KG1 (cell line): ENCODE results near the gene KIRREL3.

Source experiments
- DNase-seq: peaks from one replicate; lab custom pipeline; 2025; lab: John Stamatoyannopoulos, UW

Gene KIRREL3

DNA sequence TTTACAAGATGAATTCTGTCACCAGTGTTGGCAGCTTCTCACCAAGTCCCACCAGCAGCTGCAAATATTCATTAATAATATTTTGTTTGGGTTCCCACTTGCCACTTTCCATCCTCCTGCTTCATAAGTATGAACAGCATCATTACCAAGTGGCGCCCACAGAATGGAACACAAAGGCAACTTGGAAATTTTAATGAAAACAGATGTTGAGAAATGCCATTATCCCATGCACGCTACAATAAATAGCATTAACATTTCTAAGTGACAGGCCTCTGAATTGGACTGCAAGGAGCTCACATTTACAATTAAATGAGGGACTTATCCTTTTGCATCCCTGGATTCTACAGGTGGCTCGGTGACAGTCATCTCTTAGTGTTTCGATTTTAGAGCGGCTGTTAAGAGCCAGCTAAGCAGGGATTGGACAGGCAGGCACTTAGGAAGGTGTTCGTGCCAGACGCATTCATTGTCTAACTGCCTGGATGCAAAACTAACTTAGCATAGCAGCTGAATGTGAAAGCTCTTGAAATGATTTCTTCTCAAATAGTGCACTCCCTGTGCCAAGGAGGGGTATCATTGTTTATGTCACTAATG is 170.3 kb downstream of the KIRREL3 start:
- no peak for DNase-seq

DNA sequence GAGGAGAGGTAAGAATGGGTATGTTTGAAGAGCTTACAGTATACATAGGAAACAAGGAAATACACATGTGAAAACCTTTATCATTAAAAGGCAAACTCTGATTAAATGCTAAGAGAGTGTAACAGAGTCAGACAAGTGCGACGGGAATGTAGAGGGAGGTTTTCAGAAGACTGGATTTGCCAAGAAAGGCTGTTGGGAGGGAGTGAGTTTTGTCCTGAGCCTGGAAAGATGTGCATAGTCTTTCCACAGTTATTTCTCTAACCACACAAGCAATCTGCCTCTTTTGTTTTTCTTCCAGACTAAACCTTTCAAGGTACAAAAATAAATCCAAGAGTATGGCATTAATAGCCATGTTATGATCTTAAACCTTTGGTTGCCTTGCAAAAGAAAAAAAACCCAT is 170.9 kb downstream of the KIRREL3 start:
- DNase-seq, result no peak

DNA sequence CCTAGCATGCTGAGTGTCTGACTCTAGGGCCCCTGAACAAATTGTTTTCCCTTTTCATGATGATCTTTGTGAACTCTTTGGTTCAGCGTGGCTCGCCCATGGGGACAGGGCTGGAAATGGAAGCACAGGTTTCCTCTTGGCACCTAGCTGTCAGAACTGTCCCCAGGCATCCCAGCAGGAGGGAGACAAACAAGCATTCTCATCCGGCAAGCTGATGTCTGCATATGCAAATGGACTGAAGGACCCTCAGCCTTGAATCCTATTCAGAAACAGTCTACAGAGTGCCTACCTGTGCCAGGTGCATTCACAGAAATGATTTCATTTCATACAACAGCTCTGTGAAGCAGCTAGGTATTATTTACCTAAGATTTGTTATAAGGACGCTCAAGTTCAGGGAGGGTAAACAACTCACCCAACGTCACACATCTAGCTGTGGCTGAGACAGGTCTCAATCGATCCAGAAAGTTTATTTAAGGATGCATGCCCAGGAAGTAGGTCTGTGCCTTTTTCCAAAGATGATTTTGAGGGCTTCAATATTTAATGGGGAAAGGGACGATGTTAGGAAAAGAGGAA is 176.4 kb downstream of the KIRREL3 start:
- no peak for DNase-seq

DNA sequence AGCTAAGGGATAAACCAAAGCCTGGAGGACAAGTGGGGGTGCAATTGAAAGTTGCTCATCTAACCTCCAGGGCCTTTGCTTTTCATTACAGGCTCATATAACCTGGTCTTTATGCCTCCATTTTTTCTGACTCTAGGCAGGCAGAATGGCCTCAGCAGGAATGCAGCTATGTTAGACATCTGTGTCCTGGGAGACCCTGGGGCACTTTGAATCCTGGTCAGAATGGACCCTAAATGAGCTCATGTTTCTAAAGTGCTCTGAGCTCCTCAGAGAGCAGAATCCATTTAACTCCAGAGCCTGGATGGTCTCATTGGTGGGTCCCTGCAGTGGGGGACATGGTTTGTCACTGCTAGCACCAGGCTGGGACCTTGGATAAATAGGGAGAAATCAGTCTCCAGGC is 177.3 kb downstream of the KIRREL3 start:
- no peak for DNase-seq

DNA sequence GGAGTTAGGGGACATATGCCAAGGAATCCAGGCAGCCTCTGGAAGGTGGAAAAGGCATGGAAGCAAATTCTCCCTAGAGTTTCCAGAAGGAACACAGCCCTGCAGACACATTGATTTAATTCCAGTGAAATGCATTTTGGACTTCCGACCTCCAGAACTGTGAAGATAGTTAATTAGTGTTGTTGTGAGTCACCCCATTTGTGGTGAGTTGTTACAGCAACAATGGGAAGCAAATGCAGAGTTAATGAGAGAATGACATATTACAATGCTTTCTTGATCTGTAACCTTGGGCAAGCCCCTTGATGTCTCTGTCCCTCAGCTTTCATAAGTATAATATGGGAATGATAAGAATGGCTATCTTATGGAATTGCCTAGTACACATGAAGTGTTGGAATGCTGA is 178.7 kb downstream of the KIRREL3 start:
- DNase-seq, result no peak

DNA sequence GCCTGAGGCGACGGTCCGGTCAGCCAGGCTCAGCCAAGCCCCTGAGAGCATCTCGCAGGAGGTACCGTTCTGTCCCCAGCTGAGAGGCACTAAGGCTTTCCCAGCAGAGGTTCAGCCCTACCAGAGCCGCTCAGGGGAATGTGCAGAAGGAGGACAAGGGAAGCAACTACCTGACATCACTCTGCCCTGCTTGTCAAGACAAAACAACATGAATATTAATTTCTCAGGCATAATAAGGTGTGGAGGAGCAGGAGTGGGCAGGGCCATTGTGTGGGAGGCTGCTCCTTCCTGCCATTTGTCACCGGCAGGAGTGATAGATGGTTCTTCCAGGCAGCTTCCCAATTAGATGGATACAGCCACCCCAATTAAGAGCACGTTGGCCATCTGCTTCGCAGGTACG is 181.4 kb downstream of the KIRREL3 start:
- DNase-seq, result no peak

DNA sequence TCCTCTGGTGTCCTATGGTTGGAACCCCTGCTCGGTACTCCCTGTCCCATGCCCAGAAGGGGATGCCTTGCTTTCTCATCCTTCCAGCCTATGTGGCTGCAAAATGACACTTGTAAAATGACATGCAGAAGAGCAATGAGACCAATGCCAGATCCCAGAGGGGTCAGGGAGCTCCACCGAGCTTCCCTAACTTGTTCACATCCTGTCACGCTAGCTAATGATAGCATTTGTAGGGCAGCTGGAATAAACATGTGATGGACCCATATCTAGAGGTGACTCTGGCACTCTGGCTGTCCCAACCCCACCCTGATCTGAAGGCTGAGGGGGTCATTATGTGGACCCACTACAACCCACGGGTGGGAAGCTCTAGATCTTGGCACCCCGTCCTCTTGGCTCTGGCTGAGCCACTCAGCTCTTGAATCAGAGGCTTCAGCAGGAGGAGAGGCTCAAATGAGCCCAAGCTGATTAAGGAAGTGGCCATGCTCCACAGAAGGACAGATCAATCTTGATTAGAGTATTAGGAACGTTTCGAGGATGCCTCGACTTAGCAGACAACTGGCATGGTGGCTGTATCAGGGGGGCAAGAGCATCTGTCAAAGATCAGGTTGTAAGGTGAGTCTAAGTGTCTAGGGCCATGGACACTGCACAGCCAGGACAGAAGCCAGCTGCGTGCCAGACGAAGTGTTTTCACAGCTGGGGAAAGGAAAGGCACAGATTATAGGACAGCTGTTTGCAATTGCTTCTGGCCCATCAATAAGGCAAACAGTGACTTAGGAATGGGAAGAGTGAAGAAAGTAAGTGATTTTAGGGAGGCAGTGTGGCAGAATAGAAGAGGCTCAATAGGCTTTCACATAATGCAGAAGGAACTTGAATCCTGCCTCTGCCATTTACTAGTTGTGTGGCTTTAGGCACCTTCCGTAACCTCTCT is 182.8 kb downstream of the KIRREL3 start:
- no peak for DNase-seq

DNA sequence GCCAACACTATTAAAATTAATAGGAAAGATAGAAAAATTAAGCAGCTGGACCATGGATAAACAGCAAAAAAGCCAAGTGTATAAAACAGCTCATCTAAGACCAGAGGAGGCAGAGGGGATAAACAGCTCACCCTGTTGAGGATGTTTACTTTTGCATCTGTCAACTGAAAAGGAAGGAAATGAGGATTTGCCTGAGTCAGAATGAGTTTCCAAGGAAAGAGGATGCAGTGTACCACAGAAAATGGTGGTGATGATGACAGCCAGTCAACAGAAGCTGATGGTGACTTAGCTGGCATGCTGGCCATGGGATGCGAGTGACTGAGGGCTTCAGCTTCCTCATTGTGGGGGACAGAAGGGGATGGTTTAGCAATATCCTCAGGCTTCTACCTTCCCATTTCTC is 183.5 kb downstream of the KIRREL3 start:
- no peak for DNase-seq

DNA sequence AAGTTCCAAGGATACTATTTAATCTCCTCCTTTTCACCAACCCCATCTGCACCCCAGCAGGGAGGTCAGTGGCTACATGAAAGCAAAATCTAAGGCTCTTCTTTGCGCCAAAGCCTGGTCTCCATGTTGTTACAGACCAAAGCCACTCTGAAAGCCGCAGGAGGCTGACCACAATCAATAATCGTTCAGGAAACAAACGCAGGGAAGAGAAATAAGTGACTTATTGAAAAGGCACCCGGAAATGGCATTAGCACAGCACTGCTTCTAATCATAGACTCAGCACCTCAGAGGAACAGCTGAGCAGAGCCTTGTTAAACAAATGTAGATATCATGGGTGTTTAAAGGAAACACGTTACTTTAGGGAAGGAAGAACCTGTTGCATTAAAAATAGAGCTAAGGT is 183.9 kb downstream of the KIRREL3 start:
- no peak for DNase-seq

DNA sequence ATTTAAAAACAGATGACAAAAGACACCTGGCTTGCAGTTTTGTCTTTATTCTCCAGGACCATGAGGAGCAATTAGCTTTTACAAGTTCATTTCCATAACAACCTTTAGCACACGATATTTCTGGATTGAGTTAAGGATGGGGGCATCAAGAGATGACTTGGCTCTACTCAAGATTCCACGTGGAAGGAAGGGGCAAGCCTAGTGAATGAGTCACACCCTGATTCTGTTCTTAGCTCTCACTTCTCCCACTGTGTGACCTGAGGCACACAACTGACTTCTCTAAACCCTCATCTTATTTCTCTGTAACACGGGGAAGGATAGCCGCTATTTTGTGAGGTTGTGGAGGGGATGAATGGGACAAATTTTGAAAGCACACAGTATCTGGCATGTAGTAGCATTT is 185.5 kb downstream of the KIRREL3 start:
- DNase-seq, result no peak

DNA sequence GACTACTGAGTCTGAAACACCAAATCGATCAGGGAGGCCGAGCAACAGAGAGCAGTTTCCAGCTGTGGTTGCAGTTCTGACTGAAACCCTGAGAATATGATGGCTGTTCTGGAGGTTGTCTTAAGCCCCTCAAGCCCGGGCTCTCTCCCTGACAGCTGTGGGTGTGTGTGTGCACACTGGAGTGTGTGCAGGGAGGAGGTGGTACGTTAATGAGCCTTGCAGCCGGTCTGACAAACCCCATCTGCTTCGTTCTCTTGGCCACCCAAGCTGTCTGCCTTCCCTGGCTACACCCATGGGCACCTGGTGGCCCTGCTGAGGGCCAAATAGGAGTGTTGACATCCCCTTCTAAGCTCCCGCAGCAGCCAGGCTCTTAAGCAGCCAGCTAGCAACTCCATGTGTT is 189.8 kb downstream of the KIRREL3 start:
- DNase-seq, result no peak

DNA sequence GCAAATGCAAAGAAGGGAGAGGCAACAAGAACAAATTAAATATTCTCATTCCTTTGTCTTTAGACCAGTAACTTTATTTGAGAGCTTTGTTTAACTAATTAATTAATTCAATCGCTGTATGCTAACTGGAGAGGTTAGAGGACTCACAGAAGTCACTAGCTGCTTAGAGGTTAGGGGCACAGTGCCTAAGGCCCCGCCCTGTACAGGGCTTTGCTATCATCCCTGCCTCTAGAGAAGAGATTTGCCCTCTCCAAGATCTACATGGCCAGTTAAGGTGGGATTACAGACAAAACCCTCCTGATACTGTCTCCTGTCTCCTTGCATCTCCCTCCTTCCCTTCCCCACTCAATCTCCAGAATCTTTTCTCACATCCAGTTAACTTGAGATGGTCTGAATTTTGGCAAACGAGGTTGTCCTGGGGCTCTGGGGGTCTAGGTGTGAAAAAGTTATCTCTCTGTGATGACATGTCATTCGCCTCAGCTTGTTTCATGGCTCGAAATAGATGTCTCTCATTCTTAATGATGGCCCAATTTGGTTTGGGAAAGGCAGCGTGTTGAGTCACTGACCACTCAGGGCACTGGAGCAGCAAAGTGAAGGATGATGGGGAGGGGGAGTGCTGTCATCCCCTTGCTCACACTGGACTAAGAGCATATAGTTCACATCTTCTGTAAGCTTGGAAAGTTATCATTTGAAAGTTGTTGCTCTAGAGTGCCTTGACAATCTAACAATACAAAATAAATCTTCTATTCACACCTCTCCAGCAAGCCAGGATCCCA is 190.9 kb downstream of the KIRREL3 start:
- DNase-seq, result no peak

DNA sequence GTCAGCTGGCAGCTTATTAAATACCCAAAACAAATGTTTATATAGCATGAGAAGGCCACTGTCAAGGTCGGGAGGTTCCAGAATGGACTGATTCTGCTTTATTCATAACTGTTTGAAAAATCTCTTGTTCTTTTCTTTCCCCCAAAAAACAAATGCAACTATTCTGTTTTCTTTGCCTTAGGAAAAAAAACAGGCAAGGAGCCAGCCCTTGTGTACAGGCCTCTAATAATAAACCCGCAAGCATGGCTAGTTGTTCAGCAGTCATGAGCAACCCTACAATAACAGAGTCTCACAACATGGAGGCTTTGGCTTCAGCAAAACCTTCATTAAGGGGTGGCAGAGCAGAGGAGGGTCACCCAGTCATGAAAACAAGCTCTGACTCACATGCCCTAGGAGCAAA is 191.7 kb downstream of the KIRREL3 start:
- DNase-seq, result no peak

DNA sequence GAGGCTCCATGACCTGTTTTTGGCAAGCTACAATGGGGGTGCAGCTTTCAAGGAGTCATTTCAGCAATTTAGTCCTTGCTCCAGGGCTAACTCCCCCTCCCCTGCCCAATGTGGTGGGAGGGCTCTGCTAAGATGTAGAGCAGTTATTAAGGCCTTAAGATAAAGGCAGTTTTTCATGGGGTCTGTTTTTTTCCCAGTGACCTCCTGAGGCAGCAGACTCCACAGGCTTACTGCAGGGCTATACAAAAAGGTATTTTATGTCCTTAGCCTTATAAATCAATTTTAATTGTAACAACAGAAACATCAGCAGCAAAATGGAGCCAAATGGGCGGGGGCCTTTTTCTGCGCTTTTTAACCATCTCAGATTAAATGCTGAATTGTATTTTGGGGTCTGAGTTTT is 192.3 kb downstream of the KIRREL3 start:
- DNase-seq, result no peak

DNA sequence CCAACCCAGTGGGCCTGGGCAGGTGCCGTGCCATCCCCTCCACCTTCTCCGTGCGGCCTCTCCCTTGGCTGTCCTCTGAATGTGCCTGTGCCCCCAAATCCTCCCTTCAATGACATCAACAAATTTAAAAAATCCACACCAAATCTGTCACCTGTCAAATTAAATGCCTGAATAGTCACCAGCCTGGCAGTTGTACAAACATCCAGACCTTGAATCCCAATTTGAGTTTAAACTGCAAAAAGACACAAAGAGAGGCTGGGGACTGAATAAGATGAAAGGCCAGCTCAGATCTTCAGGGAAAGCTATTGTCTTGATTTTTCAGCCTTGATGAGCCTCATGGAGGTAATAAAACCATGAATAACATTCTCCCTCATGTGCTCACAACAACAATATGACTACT is 194.7 kb downstream of the KIRREL3 start:
- DNase-seq, result no peak

DNA sequence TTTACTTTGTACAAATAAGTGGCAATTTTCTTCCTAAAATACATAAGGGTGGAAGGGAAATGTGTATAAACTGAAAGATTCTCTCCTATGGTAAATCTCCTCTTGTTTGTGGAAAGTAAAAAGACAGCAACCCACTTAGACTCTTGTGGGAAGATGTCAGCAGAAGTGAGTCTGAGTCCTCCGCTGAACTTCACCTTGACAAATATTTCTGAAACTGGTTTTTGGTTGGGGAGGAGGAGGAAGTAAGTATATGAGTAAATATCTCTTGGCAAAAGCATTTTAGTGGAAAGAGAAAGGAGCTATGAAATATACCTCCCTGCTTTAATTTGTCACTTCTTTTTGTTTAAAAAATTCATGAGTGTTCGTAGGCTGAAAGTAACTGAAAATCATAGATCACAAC is 196.2 kb downstream of the KIRREL3 start:
- DNase-seq, result no peak

DNA sequence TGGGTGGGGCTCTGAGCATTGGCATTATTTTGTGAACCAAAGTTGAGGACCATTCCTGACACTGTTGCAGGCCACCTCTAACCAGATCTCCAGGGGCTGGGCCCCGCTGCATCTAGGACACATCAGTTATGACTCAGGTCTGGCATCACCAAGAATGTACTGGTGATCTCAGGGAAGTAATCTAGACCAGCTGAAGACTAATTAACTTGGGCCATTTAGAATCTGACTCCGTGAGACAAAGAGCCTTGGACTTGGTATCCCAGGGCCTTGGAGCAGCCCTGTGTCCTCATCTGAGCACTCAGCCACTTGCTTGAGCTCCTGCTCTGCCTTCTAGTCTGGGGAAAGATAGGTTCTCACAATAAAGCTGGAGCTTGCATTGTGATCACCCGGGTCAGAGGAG is 200.6 kb downstream of the KIRREL3 start:
- DNase-seq, result no peak

DNA sequence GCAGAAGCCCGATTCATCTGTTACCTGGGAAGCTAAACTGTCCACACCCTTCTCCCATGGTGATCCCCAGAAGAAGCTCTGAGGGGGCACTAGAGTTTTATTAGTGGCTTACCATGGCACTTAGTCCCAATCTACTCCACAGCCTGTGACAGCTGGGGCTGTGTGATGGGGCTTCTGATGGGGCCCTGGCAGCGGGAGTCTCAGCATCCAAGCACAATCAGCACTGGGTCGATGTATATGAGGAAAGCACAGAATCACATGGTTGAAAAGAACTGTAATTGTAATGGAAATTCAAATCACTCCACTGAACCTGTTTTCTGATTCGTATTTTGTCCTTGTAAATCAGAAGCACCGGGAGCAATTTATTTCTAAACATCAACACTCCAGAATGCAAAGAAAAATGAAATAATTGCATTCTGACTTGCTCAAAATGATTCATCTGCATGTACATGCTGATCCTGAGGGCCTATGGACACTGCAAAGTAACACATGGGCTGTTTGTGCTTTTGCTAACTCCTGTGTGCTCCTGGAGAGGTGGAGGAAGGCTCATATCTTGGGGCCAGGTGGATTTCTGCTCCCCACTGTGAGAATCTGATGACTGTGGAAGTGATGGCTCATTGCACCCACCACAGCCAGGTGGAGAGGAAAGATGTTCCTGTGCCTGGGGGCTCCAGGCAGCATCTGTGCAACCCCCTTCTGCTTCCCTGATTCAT is 203.0 kb downstream of the KIRREL3 start:
- no peak for DNase-seq

DNA sequence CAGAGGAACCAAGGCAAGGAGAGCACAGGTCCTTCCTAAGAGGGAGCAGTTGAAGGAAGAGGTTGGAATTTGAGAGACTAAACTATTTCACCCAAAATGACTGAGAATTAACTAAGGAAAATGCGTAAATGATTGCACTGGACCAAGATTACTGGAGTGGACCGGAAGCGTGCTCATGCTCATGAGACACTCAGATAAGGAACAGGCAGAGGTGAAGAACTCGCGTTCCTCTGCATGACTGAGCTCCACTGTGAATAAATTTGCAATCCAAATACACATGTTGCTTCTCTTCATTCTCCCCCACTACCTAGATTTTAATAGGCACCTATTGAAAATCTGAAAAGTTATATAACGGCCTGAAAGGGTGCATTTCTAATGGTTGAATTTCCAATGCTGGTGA is 207.0 kb downstream of the KIRREL3 start:
- no peak for DNase-seq

DNA sequence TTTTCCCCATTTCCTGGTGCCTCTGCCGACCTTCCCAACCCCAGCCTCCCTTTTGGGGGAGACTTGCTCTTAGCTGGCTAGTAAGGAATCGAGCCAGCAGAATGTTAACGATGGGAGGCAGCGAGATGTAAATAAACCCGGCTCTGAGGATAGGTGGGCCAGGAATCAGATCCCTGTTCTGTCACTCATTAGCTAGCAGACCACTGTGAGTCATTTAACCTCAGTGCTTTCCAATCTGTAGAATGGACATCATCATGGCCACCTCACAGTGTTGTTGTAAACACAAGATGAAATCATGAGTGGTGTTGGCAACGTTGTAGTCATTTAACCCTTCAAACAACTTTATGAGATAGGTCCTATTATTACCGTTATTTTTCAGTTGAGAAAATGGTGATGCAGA is 208.6 kb downstream of the KIRREL3 start:
- no peak for DNase-seq

DNA sequence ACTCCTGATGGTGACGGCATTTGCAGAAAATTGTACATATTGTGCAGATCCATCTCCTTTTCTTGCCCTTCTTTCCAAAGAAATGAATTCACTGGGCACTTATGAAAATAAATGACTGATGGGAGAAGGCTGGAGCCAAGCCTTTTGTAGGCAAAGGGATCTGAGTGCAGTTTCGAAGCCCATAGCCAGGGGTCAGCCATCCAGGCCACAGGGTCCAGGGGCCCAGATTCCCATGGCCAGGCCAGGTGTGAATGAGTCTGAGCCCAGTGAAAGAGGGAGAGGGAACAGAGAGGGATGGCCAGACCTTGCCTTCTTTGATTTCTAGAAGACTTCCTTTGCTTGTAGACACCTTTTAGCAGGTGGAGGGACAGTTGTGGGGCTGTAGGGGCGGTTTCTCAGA is 209.1 kb downstream of the KIRREL3 start:
- no peak for DNase-seq

DNA sequence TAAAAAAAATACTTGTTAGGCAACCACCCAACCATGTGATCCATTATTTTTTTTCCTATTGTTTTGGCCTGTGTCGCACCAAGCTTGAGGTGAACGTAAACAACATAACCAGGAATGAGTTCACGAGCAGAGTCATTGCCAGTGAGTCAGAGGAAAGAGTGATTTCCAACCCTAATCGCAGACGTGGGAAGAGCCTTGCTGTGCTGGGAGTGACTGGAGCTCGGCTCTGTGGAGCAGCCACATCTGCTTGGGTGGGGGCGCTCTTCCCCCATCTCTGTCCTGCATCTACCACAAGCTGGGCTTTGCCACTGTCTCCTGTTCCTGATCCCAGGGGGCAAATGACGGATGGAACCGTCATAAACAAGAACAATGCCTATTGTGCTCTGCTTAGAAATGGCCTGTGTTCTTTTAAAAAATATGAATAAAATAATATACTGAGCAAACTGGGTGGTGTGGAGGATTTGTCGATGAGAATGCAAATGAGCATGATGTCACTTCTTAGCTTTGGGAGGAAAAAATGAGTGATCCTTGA is 210.0 kb downstream of the KIRREL3 start:
- no peak for DNase-seq
